HUES6 (cell line): Measurements from ENCODE around the gene SALL3.
"Not testable (repeated sequence)": the region's sequence is repeated elsewhere in the genome, so short reads cannot be mapped to it uniquely, and the experiment has no call there.

Experiments used
- H3K27ac ChIP-seq: 2 replicates; pipeline ENCODE4 v1.7.0; 2013; ENCODE audit warnings: low read depth, mild to moderate bottlenecking, low read length, inconsistent platforms
- H3K27me3 ChIP-seq: 2 replicates; pipeline ENCODE4 v1.6.1; 2013; ENCODE audit warnings: low read length; ENCODE audit not compliant: control insufficient read depth, insufficient read depth
- H3K36me3 ChIP-seq: 2 replicates; pipeline ENCODE4 v1.6.1; 2013; ENCODE audit warnings: low read length; ENCODE audit not compliant: control insufficient read depth, insufficient read depth
- H3K4me1 ChIP-seq: 2 replicates; pipeline ENCODE4 v1.6.1; 2013; ENCODE audit warnings: low read length; ENCODE audit not compliant: control insufficient read depth, insufficient read depth
- H3K4me3 ChIP-seq: 2 replicates; pipeline ENCODE4 v1.5.1; 2013; ENCODE audit warnings: low read depth, low read length
- H3K9ac ChIP-seq: one replicate; pipeline ENCODE4 v1.6.1; 2013; ENCODE audit warnings: mild to moderate bottlenecking, low read length
- H3K9me3 ChIP-seq: 2 replicates; pipeline ENCODE4 v1.6.1; 2013; ENCODE audit warnings: low read depth, low read length; ENCODE audit not compliant: control insufficient read depth, insufficient read depth

Gene SALL3

DNA sequence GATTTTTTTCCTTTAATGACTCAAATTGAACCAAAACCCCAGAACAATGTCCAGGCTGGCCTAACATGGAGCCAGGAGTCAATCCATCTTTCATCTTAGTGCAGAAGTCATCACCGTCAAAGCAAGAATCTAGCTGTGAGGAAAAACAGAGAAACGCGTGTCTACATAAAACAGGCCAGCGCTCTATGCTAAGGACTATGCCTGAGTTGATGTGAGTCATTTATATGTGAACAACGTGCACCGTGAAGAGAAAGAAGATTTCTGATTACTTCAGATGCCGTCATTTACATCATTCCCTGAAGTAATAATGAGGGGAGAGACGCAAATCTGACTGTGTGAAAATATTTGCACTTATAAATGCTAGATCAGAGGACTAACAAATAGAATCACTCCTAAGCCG is 34.0 kb upstream of the SALL3 start:
- H3K9me3 ChIP-seq: peaks cover 14% of the 10 kb centered on the region
- no peak overlapping the region for H3K9ac ChIP-seq
- no peaks in the 10 kb centered on the region for H3K27me3 ChIP-seq
- H3K4me3 ChIP-seq: no peak overlapping the region
- no peak overlapping the region for H3K27ac ChIP-seq
- no peaks in the 10 kb centered on the region for H3K36me3 ChIP-seq
- no peaks in the 10 kb centered on the region for H3K4me1 ChIP-seq

GRCh38 chr18:78947291-78947690 is 32.3 kb upstream of the SALL3 start:
- no peaks in the 10 kb centered on the region for H3K4me1 ChIP-seq
- no peak overlapping the region for H3K27ac ChIP-seq
- H3K36me3 ChIP-seq: no peaks in the 10 kb centered on the region
- H3K4me3 ChIP-seq: no peak overlapping the region
- H3K9me3 ChIP-seq: peaks cover 31% of the 10 kb centered on the region
- H3K9ac ChIP-seq: no peak overlapping the region
- H3K27me3 ChIP-seq: no peaks in the 10 kb centered on the region

GRCh38 chr18:78948221-78948620 is 31.4 kb upstream of the SALL3 start:
- Histone ChIP-seq H3K36me3 (no peaks in the 10 kb centered on the region), H3K27ac (no peak overlapping the region), H3K4me3 (no peak overlapping the region), H3K4me1 (no peaks in the 10 kb centered on the region), H3K9ac (no peak overlapping the region), H3K9me3 (peaks cover 26% of the 10 kb centered on the region), H3K27me3 (no peaks in the 10 kb centered on the region)

DNA sequence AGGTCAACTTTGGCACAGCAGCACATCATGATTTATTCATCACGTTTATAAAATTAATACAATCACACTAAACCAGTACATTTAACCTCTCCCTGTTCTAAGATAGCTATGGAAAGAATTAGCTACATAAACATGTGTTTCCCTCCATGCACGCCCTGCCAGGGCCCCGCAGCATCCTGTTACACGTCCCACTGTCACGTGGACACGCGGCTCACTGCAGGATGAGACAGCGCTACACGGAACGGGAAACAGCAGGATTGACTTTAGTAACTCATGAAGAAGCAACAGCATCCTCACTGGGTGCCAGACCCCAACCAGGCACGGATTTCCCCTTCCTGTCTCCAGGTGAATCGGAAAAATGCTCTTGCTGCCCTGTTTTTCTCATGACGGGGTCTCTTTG is 30.9 kb upstream of the SALL3 start:
- H3K9ac ChIP-seq: no peak overlapping the region
- no peaks in the 10 kb centered on the region for H3K36me3 ChIP-seq
- no peaks in the 10 kb centered on the region for H3K4me1 ChIP-seq
- H3K4me3 ChIP-seq: no peak overlapping the region
- peaks cover 21% of the 10 kb centered on the region for H3K9me3 ChIP-seq
- no peaks in the 10 kb centered on the region for H3K27me3 ChIP-seq
- no peak overlapping the region for H3K27ac ChIP-seq

- Histone ChIP-seq H3K27me3 (no peaks in the 10 kb centered on the region), H3K4me1 (no peaks in the 10 kb centered on the region), H3K36me3 (no peaks in the 10 kb centered on the region), H3K27ac (no peak overlapping the region), H3K9me3 (peaks cover 20% of the 10 kb centered on the region), H3K9ac (no peak overlapping the region), H3K4me3 (no peak overlapping the region)
Measured at GRCh38 chr18:78949216-78949615, 30.4 kb upstream of the SALL3 start.

GRCh38 chr18:78950386-78950785 is 29.2 kb upstream of the SALL3 start:
- no peaks in the 10 kb centered on the region for H3K27me3 ChIP-seq
- no peak overlapping the region for H3K4me3 ChIP-seq
- no peaks in the 10 kb centered on the region for H3K4me1 ChIP-seq
- H3K27ac ChIP-seq: no peak overlapping the region
- no peak overlapping the region for H3K9ac ChIP-seq
- H3K9me3 ChIP-seq: peaks cover 20% of the 10 kb centered on the region
- H3K36me3 ChIP-seq: no peaks in the 10 kb centered on the region

- Histone ChIP-seq H3K27ac (no peak overlapping the region), H3K4me1 (no peaks in the 10 kb centered on the region), H3K27me3 (no peaks in the 10 kb centered on the region), H3K9me3 (peaks cover 20% of the 10 kb centered on the region), H3K4me3 (no peak overlapping the region), H3K9ac (no peak overlapping the region), H3K36me3 (no peaks in the 10 kb centered on the region)
Measured at GRCh38 chr18:78953566-78953965, 26.1 kb upstream of the SALL3 start.

DNA sequence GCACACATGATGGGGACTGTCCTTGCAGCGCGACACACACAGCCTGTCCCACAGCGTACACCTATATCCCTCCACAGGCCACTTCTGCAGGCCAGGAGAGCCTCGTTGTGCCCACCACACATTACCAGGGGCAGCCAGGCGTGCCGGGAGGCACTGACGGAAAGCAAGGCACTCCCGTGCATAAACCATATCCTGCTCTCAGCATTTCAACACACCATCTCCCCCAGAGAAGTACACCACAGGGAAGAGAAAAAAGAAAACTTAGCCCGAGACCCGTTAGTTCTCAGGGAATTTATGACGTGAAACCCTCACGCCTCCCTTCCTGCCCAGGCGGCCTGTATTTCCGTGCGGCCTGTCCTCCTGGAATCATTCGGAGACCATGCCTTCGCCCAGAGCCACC is 24.6 kb upstream of the SALL3 start:
- Histone ChIP-seq H3K36me3 (no peaks in the 10 kb centered on the region), H3K27me3 (no peaks in the 10 kb centered on the region), H3K27ac (no peak overlapping the region), H3K9ac (no peak overlapping the region), H3K4me1 (no peaks in the 10 kb centered on the region), H3K9me3 (peaks cover 20% of the 10 kb centered on the region), H3K4me3 (no peak overlapping the region)

GRCh38 chr18:78957140-78957539 is 22.5 kb upstream of the SALL3 start:
- Histone ChIP-seq H3K4me1 (no peaks in the 10 kb centered on the region), H3K4me3 (no peak overlapping the region), H3K27ac (no peak overlapping the region), H3K9ac (no peak overlapping the region), H3K27me3 (no peaks in the 10 kb centered on the region), H3K9me3 (peaks cover 9% of the 10 kb centered on the region), H3K36me3 (no peaks in the 10 kb centered on the region)

DNA sequence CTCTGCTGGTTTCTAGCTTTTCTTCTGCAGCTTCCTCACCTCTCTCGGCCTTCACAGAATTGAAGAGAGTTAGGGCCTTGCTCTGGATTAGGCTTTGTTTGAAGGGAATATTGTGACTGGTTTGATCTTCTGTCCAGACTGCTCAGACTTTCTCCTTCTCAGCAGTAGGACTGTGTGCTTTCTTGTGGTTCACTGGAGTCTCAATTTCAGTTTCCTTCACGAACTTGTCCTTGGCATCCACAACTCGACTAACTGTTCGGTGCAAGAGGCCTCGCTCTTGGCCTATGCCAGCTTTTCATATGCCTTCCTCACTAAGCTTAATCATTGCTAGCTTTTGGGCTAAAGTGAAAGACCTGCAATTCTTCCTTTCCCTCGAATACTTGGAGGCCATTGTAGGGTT is 18.9 kb upstream of the SALL3 start:
- Histone ChIP-seq H3K9ac (no peak overlapping the region), H3K27me3 (no peaks in the 10 kb centered on the region), H3K36me3 (no peaks in the 10 kb centered on the region), H3K4me1 (no peaks in the 10 kb centered on the region), H3K9me3 (peaks cover 22% of the 10 kb centered on the region), H3K4me3 (no peak overlapping the region), H3K27ac (no peak overlapping the region)

GRCh38 chr18:78962098-78962497 is 17.5 kb upstream of the SALL3 start:
- Histone ChIP-seq H3K9ac (no peak overlapping the region), H3K9me3 (peaks cover 22% of the 10 kb centered on the region), H3K27me3 (no peaks in the 10 kb centered on the region), H3K4me3 (no peak overlapping the region), H3K27ac (no peak overlapping the region), H3K36me3 (no peaks in the 10 kb centered on the region), H3K4me1 (no peaks in the 10 kb centered on the region)

GRCh38 chr18:78964727-78965126 is 14.9 kb upstream of the SALL3 start:
- H3K27ac ChIP-seq, H3K9ac ChIP-seq, H3K4me3 ChIP-seq, H3K36me3 ChIP-seq, H3K4me1 ChIP-seq: not testable (repeated sequence)
- Histone ChIP-seq H3K9me3 (peaks cover 22% of the 10 kb centered on the region), H3K27me3 (peaks cover 12% of the 10 kb centered on the region; the same call in 1 of the 2 replicates)
